ENCODE measurements around the gene ADGRL3.
"Not testable (repeated sequence)": the region's sequence is repeated elsewhere in the genome, so short reads cannot be mapped to it uniquely, and the experiment has no call there.

The ADGRL3 gene

GRCh38 chr4:61373901-61374440 lies 173.8 kb downstream of the ADGRL3 start:
- DNase-seq = no peak

GRCh38 chr4:61374447-61374891 lies 174.3 kb downstream of the ADGRL3 start:
- DNase-seq = no peak

DNA sequence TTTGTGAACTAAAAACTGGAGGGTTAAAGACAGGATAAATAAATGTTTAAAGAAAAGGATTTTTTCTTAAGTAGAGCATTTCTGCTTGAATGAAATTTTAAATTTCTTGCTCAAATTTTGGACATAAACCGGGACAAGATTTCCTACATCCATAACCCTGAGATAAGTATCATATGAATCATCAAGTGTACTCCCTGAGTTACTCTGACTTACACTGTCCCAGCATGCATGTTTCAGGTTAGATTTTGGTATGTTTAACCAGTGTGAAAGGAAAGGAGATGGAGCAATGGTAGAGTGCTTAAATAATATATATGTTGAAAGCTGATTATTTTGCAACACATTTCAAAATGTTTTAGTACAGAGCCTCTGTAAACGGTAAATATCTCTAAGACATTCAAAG lies 175.2 kb downstream of the ADGRL3 start:
- no peak for DNase-seq

- no peak for DNase-seq
Observed at GRCh38 chr4:61376301-61376700, 176.2 kb downstream of the ADGRL3 start.

GRCh38 chr4:61379406-61379805 lies 179.3 kb downstream of the ADGRL3 start:
- DNase-seq = no peak

- no peak for DNase-seq
Observed at GRCh38 chr4:61380865-61381264, 180.7 kb downstream of the ADGRL3 start.

GRCh38 chr4:61385256-61385655 lies 185.1 kb downstream of the ADGRL3 start:
- no peak for DNase-seq

DNA sequence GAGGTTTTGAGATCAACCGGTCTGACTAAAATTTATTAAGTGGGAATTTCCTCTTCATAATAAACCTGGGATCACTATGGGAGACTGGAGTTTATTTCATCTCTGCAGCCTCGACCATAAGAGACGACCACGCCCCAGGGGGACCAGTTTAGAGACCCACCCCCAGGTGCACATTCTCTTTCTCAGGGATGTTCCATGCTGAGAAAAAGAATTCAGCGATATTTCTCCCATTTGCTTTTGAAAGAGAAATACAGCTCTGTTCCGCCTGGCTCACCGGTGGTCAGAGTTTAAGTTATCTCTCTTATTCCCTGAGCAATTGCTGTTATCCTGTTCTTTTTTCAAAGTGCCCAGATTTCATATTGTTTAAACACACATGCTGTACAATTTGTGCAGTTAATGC lies 187.2 kb downstream of the ADGRL3 start:
- not testable (repeated sequence) for DNase-seq

DNA sequence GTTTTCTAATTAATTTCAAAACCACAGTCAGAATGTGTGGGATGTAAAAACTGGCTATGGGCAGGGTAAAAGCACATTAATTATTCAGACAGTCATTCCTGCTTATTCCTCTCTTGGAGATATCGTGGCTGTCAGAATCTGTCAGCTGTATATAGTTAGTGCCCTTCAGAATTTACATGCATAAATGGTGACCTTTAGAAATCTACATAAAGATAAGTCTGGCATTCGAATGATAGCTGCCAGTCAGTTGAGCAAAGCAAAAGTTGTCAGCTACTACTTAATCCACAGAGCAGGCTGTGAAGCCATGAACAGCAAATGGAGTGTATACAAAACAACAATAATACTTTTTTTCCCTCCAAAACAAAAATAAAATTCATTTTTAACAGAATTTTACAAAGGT lies 189.5 kb downstream of the ADGRL3 start:
- no peak for DNase-seq

DNA sequence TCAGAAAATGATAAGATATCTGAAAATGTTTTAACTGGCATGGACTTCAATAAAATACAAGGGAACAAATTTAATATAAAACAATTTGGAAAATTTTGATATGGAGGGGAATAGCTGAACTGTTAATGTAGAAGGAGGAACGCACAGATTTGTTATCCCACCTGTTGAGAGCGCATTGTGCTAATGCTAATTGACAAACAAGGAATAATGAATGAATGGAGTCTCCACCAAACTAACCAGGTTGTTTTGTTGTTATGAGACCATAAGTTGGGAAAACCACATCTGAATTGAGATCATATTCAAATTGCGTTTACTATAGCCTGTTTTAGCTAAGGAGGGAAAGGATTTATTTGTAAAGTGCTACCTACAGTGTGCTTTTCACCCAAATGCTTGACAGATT lies 195.6 kb downstream of the ADGRL3 start:
- DNase-seq = no peak

DNA sequence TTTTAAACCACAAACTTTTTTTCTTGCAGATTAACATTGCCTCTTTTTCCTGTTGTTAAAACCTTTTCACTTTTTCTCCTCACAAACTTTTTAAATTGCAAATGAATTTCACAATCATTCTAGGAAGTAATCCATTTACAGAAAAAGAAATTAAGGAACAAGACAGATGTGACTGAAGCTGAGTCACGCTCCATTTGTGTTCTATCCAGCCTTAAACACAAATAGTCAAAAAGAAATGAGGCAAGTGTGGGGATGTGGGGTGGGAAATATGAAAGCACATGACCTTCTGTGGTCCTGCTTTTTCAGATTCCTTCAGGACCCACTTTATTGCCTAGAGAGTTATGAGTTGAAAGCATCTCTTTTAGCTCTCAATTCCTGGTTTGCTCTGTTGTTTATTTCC lies 197.0 kb downstream of the ADGRL3 start:
- DNase-seq = no peak

DNA sequence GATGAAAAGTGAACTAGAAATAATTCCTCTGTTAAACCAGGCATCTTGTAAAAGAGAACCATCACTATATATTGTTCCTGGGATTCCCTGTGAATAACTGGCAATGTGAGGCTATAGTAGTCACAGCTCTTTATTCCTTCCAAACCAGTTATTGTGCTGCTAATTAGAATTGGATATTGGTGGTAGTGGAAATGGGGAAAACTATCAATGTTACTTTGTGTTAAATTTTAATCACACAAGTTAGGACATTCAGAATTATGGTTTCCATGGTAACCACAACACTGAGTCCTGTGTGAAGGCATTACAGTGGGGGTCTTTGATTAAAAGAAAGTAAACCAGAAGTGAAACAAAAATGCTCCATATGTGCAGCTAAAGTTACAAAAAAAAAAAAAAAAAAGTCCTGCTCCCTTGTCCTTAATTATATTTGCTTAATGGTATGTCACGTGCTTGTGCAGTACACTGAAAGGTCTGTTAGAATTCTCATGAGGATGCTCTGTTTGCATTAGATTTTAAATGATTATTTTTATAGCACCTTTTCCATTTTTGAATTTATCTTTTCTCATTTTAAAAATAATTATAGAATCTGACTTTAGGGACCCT lies 200.4 kb downstream of the ADGRL3 start:
- no peak for DNase-seq

GRCh38 chr4:61401771-61402170 lies 201.6 kb downstream of the ADGRL3 start:
- DNase-seq = no peak

DNA sequence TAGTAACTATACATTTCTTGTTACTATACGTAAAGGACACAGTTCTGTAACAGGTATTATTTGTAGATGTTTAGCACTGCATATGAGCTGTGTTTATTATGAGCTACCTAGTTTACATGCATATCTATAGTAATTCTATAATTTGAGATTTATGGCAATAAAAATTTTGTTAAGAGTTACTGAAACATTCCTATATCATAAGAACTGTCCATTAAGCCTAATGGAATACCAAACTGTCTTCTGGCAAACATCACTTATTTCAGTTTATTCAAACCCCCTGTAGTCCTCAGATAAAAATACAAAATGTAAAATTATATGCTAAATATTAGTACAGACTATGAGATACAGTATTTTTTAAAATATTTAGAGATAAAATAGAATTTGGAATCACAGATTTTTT lies 205.2 kb downstream of the ADGRL3 start:
- DNase-seq = no peak

- DNase-seq = no peak
Observed at GRCh38 chr4:61406677-61407076, 206.6 kb downstream of the ADGRL3 start.

DNA sequence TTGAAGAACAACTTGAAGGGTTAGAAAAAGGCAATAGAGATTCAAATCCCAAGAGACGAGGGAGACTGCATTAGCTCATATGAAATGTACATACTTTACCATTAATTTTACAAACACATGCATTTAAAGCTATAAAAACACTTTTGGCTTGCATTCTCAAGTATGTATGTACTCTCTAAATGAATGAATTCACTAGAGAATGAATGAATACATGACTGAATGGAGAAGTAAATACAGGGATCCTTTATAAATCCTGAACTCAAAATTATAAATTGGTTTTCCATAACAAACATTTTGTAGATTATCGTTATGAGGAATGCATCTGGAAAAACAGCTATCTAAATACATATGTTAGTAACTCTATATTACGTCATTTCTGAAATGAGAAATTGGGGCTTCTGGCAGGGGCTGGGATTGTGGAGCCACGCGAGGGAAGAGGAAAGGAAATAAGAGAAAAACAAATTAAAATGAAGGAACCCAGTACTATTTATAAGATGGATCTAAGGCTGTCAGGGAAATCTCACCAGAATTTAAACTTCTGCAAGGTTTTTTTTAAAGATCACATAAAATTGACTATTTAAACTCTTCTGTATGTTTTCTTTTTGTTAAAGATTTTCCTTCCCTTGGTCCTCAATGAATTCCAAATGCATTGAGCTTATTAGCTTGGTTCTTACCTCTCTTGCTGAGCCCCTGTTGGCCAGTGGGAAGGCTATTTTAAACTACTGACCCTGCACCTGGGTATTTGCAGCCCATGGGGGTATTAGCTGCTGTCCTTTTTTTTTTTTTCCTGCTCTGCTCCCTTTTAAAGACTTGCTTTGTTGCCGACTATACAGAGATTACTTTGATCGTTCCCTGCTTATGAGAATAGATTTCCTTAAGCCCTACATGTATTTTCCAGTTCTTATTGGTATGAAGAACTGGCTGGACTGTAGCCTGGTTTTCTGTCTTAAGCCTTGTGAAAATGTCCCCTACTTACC lies 207.8 kb downstream of the ADGRL3 start:
- no peak for DNase-seq

- no peak for DNase-seq
Observed at GRCh38 chr4:61408861-61409260, 208.7 kb downstream of the ADGRL3 start.

GRCh38 chr4:61411241-61411640 lies 211.1 kb downstream of the ADGRL3 start:
- no peak for DNase-seq

DNA sequence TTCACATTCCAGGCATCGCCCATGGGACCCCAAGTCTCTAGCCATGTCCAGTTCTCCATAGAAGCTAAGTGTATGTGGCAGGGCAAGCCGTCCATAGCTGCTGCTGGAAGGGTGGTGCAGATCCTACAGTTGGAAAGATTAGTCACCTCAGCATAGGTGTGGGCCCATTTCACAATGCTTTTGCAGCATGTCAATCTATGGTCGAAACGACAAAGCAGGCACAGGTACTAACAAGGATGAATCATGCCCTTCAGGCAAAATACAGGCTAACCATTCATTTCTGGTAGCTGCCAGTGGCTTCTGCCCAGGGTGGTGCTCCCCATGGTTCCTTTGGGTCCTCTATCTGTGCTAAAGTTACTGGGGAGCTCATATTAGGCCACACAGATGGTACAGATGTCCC lies 225.2 kb downstream of the ADGRL3 start:
- no peak for DNase-seq

GRCh38 chr4:61426229-61426628 lies 226.1 kb downstream of the ADGRL3 start:
- no peak for DNase-seq

DNA sequence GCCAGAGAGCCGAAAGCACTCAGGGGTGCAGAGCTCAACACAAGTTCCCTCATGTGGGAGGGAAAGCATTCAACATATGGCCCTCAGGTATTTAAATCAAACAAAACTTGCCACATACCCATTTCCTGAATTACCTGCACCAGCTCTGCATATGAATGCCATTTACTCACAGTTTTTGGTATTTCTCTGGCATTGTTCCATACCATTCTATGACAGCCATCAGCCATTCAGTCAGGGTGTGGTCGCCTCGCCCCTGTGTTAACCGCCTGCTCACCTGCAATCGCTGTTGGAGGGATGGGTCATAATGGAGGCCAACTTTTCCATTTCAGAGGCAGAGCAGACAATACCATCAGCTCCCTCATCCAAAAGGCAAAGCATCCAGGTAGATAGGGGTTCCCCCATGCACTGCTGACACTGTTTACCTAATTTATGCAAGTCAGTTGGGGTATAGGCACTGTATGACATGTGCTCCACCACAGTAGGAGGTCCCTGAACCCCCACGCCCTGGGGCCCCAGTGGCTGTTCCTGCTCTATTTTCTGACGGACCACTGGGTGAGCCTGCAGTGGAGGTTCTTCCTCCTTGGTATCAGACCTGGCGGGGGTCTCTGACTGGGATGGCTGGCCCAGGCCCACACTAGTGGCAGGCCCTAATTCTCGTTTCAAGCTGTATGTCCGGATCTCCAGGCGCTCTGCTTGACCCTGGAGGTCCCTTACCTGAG lies 227.1 kb downstream of the ADGRL3 start:
- no peak for DNase-seq

GRCh38 chr4:61427818-61428495 lies 227.8 kb downstream of the ADGRL3 start:
- DNase-seq = no peak

GRCh38 chr4:61428950-61429349 lies 228.8 kb downstream of the ADGRL3 start:
- DNase-seq = no peak

All from stimulated activated CD8-positive, alpha-beta memory T cell treated with anti-CD3 and anti-CD28 coated beads, Interleukin-4, amount 100 ng/mL, for 48 hours (primary cell).